Astrocyte of the cerebellum (primary cell): ENCODE data around the gene FAM53B.

Experiments
- DNase-seq: peaks from one replicate; pipeline ENCODE4 v3.0.0-alpha.2; 2011; ENCODE audit warnings: low read depth
- H3K4me3 ChIP-seq: 2 replicates; pipeline ENCODE4 v1.5.1; 2011; ENCODE audit warnings: mild to moderate bottlenecking, low read depth, low read length, moderate library complexity
- in situ Hi-C: cut with HindIII; loops from 2 replicates; pipeline ENCODE4 v1.10.0; 2017; ENCODE audit warnings: low sequenced_read_pairs
- TF ChIP-seq, protein P1 (sequence below): IDR thresholded peaks from 2 replicates; pipeline ENCODE4 v1.5.1; 2012; ENCODE audit warnings: low read length, low read depth, moderate library complexity, mild to moderate bottlenecking; ENCODE audit errors: missing control alignments

The FAM53B gene

DNA sequence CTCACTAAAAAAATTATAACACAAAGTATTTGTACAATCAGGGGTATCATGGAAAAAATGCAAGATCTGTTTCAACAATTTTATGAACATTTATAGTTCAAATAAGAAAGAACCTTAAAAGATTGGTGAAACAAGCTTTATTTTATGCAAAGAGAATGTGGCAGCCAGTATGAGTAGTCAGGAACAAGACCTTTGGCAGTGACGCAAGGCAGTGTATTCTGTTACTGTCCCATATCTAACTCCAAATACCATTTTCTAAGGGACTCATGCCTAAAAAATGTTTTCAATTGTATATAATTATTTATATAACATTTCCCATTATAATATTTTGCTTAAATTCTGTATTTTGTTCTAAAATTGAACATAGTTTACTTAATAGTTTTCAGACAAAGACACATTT is 19.1 kb upstream of the FAM53B start:
- no peak overlapping the region for H3K4me3 ChIP-seq
- in situ Hi-C loops: no loop called here
- TF ChIP-seq, protein P1, sequence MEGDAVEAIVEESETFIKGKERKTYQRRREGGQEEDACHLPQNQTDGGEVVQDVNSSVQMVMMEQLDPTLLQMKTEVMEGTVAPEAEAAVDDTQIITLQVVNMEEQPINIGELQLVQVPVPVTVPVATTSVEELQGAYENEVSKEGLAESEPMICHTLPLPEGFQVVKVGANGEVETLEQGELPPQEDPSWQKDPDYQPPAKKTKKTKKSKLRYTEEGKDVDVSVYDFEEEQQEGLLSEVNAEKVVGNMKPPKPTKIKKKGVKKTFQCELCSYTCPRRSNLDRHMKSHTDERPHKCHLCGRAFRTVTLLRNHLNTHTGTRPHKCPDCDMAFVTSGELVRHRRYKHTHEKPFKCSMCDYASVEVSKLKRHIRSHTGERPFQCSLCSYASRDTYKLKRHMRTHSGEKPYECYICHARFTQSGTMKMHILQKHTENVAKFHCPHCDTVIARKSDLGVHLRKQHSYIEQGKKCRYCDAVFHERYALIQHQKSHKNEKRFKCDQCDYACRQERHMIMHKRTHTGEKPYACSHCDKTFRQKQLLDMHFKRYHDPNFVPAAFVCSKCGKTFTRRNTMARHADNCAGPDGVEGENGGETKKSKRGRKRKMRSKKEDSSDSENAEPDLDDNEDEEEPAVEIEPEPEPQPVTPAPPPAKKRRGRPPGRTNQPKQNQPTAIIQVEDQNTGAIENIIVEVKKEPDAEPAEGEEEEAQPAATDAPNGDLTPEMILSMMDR: no peak
- no peak for DNase-seq

DNA sequence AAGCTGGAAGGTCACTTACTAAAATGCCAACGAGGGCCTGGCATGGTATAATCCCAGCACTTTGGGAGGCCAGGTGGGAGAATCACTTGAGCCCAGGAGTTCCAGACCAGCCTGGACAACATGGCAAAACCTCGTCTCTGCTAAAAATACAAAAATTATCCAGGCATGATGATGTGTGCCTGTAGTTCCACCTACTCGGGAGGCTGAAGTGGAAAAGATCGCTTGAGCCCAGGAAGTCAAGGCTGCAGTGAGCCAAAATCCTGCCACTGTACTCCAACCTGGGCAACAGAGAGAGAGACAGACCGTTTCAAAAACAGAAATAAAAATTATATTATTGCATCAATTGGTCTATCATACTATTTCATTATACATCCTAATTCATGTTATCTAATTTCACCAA is 18.1 kb upstream of the FAM53B start:
- in situ Hi-C loops: no loop called here
- H3K4me3 ChIP-seq: no peak overlapping the region
- DNase-seq: no peak
- TF ChIP-seq, protein P1: no peak

DNA sequence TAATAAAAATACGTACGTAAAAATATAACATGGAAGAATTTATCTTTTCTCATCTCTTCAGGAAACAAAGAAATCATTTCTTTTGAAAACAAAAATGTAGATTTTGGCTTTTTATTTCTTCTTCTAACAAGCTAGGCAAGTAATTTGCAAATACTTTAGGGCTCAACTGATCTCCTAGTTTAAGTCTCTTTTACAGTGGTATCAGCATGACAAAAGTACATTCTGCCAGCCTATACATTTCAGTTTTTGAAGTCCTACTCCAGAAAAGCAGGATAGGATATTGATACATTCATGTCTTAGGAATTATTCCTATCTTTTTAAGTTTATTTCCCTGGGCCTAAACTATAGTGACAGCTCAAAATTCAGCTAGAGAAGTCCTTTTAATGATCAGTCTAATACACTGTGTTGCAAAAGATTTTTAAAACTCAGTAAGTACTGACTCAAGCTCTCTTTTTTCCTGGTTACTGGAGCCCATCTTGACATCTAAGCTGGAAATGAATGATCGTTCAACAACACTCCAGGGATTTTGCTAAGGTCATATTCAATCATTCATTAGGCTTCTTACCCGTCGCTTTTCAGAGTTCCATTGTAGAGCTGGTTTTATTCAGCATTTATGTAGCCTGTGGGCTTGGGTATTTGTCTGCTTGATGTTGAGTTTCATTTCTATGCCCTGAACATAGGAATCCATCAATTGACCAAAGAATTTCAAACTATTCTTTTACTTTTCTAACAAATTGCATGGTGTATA is 12.2 kb upstream of the FAM53B start:
- in situ Hi-C loops: no loop called here
- no peak overlapping the region for H3K4me3 ChIP-seq
- TF ChIP-seq, protein P1: no peak
- DNase-seq: no peak

DNA sequence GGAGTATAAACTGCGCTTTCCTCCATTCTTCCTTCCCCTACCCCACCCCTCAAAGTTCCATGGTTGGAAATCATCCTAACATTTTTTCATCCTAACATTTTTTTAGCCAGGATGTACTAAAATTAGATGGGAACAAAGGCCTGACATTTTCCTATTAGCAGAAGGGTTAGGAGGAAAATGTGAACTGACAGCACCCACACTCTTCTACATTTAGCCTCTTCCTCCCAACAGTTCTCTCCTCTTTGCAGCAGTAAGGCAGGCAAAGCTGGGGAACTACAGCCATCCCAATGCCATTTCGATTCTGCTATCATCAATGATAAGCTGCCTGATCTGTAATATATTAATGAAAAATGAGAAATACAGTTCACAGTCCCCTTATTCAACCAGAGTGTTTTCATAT is 11.4 kb upstream of the FAM53B start:
- no peak for DNase-seq
- TF ChIP-seq, protein P1: no peak
- in situ Hi-C loops: no loop called here
- H3K4me3 ChIP-seq: no peak overlapping the region

DNA sequence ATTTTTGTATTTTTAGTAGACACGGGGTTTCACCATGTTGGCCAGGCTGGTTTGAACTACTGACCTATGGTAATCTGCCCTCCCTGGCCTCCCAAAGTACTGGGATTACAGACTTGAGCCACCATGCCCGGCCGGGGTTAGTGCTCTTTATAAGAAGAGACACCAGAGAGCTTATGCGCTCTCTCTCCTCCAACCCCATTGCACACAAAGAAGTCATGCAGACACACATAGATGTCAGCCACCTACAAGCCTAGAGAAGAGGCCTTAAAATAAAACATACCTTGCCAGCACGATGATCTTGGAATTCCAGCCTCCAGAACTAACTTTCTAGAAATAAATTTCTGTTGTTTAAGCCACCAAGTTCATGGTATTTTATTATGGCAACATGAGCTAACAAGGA is 10.0 kb upstream of the FAM53B start:
- TF ChIP-seq, protein P1: no peak
- no peak overlapping the region for H3K4me3 ChIP-seq
- in situ Hi-C loops: no loop called here
- no peak for DNase-seq

DNA sequence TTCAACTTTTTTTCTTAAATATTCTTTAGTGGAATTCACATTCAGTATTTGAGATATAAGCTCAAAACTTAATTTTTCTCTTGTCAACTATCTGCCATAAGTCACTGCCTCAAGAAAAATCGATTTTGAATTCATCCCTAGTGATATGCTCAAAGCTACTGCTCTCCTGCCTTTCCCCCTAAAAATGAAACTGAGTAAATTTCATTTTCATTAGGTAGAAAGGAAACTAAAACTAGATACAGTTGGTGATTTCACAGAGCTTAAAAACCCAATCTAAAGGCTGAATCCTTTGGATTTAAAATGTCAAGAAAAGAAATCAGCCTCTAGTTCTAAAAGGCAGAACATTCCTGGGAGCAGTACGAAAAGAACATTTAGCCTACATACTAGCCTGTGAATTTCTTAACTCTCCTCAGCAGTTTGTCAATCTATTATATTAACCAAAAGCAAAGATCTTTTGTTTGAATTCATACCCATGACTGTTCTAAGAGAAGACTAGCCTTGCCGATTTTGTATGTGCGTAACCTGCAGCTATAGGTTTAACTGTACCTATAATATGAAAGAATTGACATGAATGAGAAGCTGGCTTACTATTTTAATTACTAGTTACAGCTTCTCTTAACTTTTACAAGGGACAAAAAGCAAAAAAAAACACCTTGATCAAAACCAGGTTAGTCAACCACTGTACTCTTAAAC is 4.9 kb upstream of the FAM53B start:
- in situ Hi-C loops: no loop called here
- DNase-seq: no peak
- H3K4me3 ChIP-seq: no peak overlapping the region
- TF ChIP-seq, protein P1: no peak
